Muscle layer of colon (tissue), 2 donors: ENCODE results near the gene PREX1.

ENCODE experiments used
- H3K27ac ChIP-seq: one replicate; pipeline ENCODE4 v1.7.0; 2013; ENCODE audit warnings: low read depth, mild to moderate bottlenecking, low read length, moderate library complexity
- H3K27me3 ChIP-seq, 2 donors: one replicate each; pipeline ENCODE4 v1.7.0; 2013; ENCODE audit warnings: low read length in 2 of 2, mild to moderate bottlenecking in 2 of 2; ENCODE audit not compliant: insufficient read depth in 2 of 2, control insufficient read depth in 1 of 2
- H3K36me3 ChIP-seq: one replicate; pipeline ENCODE4 v1.7.0; 2013; ENCODE audit warnings: mild to moderate bottlenecking, low read length; ENCODE audit not compliant: insufficient read depth
- H3K4me1 ChIP-seq: one replicate; pipeline ENCODE4 v1.7.0; 2013; ENCODE audit warnings: mild to moderate bottlenecking, low read length; ENCODE audit not compliant: insufficient read depth
- H3K4me3 ChIP-seq, 2 donors: one replicate each; pipeline ENCODE4 v1.7.0; 2013; ENCODE audit warnings: low read length in 2 of 2, low read depth in 1 of 2, mild to moderate bottlenecking in 1 of 2, moderate library complexity in 1 of 2
- H3K9ac ChIP-seq: one replicate; pipeline ENCODE4 v1.7.0; 2013; ENCODE audit warnings: low read length
- H3K9me3 ChIP-seq: one replicate; pipeline ENCODE4 v1.7.0; 2013; ENCODE audit warnings: mild to moderate bottlenecking, low read length
- donor health status: abdominal sarcoma.
- donor health status: Adenocarcinoma of cecum.

PREX1 gene

DNA sequence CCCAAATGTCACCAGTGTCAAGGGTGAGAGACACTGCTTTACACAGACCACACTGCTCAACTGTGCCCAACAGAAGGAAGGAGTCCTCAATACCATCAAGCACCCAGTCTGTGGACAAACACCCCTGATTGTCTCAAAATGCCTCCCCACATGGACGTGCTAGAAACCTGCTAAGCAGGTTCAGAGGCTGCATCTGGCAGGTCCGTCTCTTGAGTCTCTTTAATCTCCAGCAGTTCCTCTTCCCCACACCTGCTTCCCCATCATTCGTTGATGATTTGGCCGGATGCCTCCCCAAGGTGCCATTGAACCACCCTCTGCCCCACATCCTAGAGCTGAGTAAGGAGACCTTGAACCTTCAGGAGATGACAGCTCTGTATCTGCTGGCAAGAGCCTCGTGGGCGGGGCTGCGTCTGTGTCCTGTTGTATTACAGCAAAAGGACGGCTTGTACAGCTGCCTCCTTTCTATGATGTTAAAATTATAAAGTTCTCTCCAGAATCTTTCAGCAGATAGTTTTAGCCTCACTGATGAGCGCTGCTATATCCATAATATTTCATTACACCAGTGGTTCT is 179.2 kb downstream of the PREX1 start:
- H3K4me3 ChIP-seq: no peak overlapping the region
- H3K4me1 ChIP-seq: no peaks in the 10 kb centered on the region
- no peak overlapping the region for H3K27ac ChIP-seq
- no peaks in the 10 kb centered on the region for H3K9me3 ChIP-seq
- no peaks in the 10 kb centered on the region for H3K36me3 ChIP-seq
- H3K27me3 ChIP-seq: no peaks in the 10 kb centered on the region
- no peak overlapping the region for H3K9ac ChIP-seq

DNA sequence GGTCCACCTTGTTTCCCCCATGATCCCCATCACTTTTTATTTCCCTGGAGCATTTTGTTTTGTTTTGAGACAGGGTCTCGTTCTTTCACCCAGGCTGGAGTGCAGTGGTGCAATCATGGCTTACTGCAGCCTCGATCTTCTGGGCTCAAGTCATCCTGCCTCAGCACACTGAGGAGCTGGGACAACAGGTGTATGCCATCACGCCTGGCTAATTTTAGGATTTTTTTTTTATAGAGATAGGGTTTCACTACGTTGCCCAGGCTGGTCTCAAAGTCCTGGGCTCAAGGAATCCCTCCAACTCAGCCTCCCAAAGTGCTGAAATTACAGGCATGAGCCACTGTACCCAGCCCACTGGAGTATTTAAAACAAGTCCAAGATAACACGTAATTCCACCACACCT is 179.9 kb downstream of the PREX1 start:
- H3K4me1 ChIP-seq: no peaks in the 10 kb centered on the region
- no peaks in the 10 kb centered on the region for H3K36me3 ChIP-seq
- no peaks in the 10 kb centered on the region for H3K27me3 ChIP-seq
- no peaks in the 10 kb centered on the region for H3K9me3 ChIP-seq
- H3K4me3 ChIP-seq: no peak overlapping the region
- H3K9ac ChIP-seq: no peak overlapping the region
- no peak overlapping the region for H3K27ac ChIP-seq

DNA sequence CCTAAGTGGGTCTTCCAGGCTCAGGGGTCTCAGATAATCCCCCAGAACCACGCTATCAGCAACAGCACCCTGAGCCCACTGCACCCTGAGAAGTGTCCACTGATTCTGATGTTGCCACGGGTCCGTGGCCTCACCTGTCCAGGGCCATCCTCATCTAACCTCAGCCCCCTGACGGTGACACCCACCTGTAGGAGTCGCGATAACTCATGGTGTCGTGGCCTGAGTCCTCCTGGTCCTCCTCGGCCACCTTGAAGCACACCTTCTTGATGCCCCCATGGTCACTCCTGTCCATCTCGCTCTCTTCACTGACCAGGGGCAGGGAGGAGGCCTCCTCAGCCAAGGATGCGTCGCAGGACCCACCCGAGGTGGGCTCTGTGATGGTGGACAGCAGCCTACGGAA is 182.1 kb downstream of the PREX1 start:
- Histone ChIP-seq H3K4me1 (no peaks in the 10 kb centered on the region), H3K9ac (no peak overlapping the region), H3K27ac (no peak overlapping the region), H3K9me3 (no peaks in the 10 kb centered on the region), H3K36me3 (no peaks in the 10 kb centered on the region), H3K27me3 (no peaks in the 10 kb centered on the region), H3K4me3 (no peak overlapping the region)

DNA sequence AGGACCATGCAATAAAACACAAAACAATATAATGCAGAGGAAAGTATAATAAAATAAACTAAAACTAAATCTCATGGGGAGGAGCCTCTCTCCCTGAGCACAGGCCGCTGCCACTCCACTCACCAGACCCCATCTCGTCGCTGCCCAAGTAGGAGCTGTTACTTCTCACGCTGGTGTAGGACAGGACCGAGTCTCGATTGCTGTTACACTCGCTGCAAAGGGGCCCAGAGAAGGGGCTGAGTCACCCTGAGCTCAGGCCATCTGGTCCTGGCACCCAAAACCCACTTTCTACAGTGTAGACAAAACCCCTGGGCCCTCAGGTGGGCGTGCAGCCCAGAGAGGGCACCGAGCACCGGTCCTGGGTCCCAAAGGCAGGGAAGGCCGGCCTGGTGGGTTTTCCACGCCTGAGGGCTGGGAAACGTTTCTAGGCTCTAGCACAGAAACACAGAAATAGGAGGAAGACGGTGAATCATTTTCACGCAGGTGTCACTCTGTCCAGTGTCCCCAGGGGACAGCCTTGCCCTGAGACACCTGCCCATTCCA is 183.4 kb downstream of the PREX1 start:
- H3K36me3 ChIP-seq: peaks cover 4% of the 10 kb centered on the region

DNA sequence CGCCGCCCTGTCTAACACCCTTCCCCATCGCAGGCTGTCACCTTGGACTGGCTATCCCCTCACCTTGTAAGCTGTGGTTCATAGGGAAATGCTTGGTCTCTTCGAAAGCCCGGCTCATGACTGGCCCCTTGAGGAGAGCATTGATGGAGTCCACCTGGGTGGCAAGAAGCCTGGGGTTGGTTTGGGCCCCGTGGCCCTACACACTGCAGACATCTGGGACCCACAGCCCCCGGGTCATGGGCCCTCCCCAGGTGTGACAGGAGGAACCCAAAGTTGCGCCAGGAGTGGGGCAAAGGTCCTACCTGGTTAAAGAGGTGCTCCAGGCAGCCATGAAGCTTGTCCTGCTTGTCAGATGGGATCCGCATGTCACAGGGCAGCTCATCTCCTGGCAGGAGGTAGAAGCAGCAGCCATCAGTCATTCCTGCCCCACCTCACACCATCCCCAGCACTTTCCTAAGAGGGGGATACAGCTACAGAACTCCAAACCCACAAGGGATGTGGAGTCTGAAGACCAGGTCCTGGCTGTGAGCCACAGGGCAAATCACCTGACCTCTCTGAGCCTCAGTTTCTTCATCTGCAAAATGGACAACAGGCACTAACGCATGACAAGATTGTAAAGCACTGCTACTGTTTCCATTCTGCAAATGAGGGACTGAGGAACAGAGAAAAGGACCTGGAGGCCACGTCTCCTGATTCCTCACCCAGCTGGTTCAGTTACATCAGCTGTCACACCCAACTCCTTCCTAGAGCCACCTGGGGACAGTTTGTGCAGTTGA is 185.5 kb downstream of the PREX1 start:
- Histone ChIP-seq H3K27ac (no peak overlapping the region), H3K9me3 (no peaks in the 10 kb centered on the region), H3K27me3 (no peaks in the 10 kb centered on the region), H3K4me3 (no peak overlapping the region), H3K4me1 (no peaks in the 10 kb centered on the region), H3K9ac (no peak overlapping the region), H3K36me3 (peaks cover 4% of the 10 kb centered on the region)

More for the DNA sequence above, 183.4 kb downstream of the PREX1 start:
- no peak overlapping the region for H3K27ac ChIP-seq
- H3K9me3 ChIP-seq: no peaks in the 10 kb centered on the region
- no peaks in the 10 kb centered on the region for H3K4me1 ChIP-seq
- H3K4me3 ChIP-seq: no peak overlapping the region
- H3K27me3 ChIP-seq: no peaks in the 10 kb centered on the region
- H3K9ac ChIP-seq: no peak overlapping the region

DNA sequence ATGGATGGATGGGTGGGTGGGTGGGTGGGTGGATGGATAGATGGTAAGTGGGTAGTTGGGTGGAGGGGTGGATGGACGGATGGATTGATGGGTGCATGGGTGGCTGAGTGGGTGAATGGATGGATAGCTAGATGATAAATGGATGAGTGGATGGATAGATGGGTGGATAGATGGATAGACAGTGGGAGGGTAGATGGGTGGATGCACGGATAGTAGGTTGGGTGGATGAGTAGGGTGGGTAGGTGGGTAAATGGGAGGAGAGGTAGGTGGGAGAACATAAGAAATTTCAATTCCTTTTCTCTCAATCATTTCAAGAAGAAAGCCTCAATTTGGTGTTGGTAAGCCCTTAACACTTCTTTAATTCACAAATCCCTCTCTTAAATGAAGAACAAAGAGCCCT is 186.9 kb downstream of the PREX1 start:
- H3K36me3 ChIP-seq: peaks cover 4% of the 10 kb centered on the region
- no peaks in the 10 kb centered on the region for H3K4me1 ChIP-seq
- H3K9me3 ChIP-seq: no peaks in the 10 kb centered on the region
- H3K27me3 ChIP-seq: no peaks in the 10 kb centered on the region
- H3K4me3 ChIP-seq: no peak overlapping the region
- no peak overlapping the region for H3K27ac ChIP-seq
- H3K9ac ChIP-seq: no peak overlapping the region

DNA sequence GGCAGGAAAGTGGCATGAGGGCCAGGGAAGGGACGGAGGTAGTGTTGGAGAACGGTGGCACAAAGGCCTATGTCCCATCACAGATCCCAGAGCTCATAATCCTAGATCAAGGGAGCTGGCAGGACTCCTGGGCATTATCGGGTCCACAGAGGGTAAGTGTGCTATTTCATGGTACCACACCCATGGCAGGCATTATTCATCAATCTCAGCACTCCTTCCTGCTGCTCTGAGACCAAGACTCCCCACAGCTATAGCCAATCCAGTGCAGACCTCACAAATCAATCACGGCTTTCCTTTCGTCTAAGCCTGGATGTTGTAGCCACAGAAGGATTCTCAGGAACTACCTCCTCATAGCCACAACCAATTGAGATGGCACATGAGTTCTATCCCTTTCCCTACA is 187.9 kb downstream of the PREX1 start:
- H3K9me3 ChIP-seq: no peaks in the 10 kb centered on the region
- H3K4me3 ChIP-seq: no peak overlapping the region
- peaks cover 4% of the 10 kb centered on the region for H3K36me3 ChIP-seq
- no peak overlapping the region for H3K9ac ChIP-seq
- H3K27ac ChIP-seq: no peak overlapping the region
- no peaks in the 10 kb centered on the region for H3K27me3 ChIP-seq
- H3K4me1 ChIP-seq: no peaks in the 10 kb centered on the region

DNA sequence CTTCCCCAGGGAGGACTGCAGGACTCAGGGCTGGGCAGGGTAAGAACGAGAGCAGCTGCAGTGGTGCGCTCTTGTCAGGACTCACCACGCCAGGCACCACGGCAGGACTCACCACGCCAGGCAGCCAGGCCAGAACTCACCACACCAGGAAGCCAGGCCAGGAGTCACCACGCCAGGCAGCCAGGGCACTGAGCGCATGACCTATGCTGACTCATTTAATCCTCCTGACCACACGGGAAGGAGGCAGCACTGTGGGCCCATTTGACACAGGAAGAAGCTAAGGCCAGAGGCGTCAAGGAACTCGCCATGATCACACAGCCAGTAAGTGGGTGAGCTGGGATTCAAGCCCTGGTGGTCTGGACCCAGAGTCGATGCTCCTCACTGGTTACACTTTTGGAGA is 189.3 kb downstream of the PREX1 start:
- H3K4me1 ChIP-seq: no peaks in the 10 kb centered on the region
- H3K27me3 ChIP-seq: no peaks in the 10 kb centered on the region
- H3K4me3 ChIP-seq: no peak overlapping the region
- H3K9me3 ChIP-seq: no peaks in the 10 kb centered on the region
- no peak overlapping the region for H3K9ac ChIP-seq
- peaks cover 4% of the 10 kb centered on the region for H3K36me3 ChIP-seq
- no peak overlapping the region for H3K27ac ChIP-seq

DNA sequence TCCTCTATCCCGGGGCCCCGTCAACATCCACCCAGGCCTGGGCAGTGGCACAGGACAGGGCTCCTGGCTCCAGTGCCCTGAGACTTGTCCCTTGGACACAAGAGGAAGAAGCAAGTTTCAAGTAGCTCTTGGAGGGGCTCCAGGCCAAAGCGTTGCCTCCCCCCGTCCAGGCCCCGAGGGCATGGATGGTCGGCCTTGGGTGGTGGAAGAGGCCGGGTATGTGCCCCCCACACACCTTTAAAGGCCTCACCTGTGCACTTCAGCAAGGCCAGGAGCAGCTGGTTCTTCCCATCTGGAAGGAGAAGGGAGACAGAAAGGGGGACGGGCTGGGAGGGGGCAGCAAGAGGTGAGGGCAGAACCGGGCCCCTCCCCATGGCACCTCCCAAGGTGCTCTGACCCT is 190.3 kb downstream of the PREX1 start:
- Histone ChIP-seq H3K4me1 (no peaks in the 10 kb centered on the region), H3K36me3 (peaks cover 4% of the 10 kb centered on the region), H3K27me3 (no peaks in the 10 kb centered on the region), H3K9ac (no peak overlapping the region), H3K4me3 (no peak overlapping the region), H3K9me3 (no peaks in the 10 kb centered on the region), H3K27ac (no peak overlapping the region)

DNA sequence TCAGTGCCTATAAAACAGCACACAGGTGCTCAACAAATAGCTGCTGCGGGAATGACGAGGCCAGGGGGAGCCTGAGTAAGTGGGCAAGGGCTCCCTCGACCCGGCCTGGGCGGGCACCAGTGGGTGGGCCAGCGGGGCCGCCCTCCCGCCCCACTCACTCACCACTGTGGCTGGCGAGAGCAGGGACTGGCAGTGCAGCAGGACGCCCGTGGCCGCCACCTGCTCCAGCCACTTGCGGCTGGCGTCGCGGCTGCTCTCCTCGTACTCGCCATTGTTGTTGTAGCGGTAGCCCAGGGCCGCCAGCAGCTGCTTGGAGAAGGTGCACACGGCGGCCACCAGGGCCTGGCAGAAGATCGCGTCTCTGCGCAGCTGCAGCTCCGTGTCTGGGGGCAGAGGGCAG is 191.5 kb downstream of the PREX1 start:
- Histone ChIP-seq H3K9ac (no peak overlapping the region), H3K36me3 (peaks cover 4% of the 10 kb centered on the region), H3K9me3 (no peaks in the 10 kb centered on the region), H3K27ac (no peak overlapping the region), H3K27me3 (no peaks in the 10 kb centered on the region), H3K4me1 (no peaks in the 10 kb centered on the region), H3K4me3 (no peak overlapping the region)

DNA sequence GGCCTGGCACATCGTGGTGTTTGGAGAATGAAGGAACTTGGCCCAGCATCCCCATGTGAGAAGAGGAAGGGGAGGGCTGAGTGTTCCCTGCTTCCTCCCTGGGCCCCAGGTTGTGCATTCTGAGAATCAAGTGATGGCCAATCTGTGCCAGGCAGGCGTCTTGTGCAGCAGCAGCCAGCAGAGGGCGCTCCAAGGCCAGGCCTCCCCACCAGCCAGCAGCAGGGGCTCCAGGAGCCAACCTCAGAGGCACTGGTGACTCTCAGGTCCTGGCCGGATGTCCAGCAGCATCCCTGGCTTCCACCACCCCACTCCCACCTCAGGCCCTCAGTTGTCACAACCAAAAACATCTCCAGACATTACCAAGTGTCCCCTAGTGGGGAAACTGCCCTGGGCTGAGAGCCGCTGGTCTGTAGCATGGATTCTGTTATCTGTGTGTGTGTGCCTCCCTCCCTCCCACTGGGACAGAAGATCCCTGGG is 192.0 kb downstream of the PREX1 start:
- no peak overlapping the region for H3K9ac ChIP-seq
- no peaks in the 10 kb centered on the region for H3K9me3 ChIP-seq
- H3K4me1 ChIP-seq: no peaks in the 10 kb centered on the region
- H3K27me3 ChIP-seq: no peaks in the 10 kb centered on the region
- peaks cover 4% of the 10 kb centered on the region for H3K36me3 ChIP-seq
- H3K4me3 ChIP-seq: no peak overlapping the region
- no peak overlapping the region for H3K27ac ChIP-seq

DNA sequence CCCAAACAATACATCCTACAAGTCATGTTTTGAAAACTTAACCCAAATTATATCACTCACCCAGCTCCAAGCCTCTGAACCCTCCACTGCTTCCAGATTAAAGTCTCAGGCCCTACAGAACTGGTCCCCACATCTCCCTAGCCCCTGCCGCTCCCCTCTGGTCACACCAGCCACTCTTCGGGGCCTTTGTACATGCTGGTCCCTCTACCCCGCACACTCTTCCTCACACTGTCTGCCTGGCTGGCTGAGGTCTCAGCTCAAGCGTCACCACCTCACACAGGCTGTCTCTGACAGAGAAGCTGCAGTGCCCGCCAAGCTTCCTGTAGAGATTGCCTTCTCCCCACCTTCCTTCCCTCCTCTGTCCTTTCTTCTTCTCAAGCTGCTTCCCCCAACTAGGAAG is 192.4 kb downstream of the PREX1 start:
- Histone ChIP-seq H3K4me3 (no peak overlapping the region), H3K9ac (no peak overlapping the region), H3K4me1 (no peaks in the 10 kb centered on the region), H3K27ac (no peak overlapping the region), H3K27me3 (no peaks in the 10 kb centered on the region), H3K36me3 (peaks cover 3% of the 10 kb centered on the region), H3K9me3 (no peaks in the 10 kb centered on the region)
